ENCODE data around the gene TEDC2. TPM values are rescaled to one million over a fixed set of nuclear protein-coding genes. Genes with fewer than 3 reads are reported as not detected.
"Not testable (repeated sequence)": the region's sequence is repeated elsewhere in the genome, so short reads cannot be mapped to it uniquely, and the experiment has no call there.

TEDC2 gene
- total RNA-seq, 1 donor from 2014 or later: 1.5 TPM

GRCh38 chr16:2438121-2438520 is 21.8 kb upstream of the TEDC2 start:
- DNase-seq (ENCODE audit: low spot score): no peak

GRCh38 chr16:2439598-2439997 is 20.3 kb upstream of the TEDC2 start:
- DNase-seq (ENCODE audit: low spot score): no peak

GRCh38 chr16:2441143-2441804 is 18.6 kb upstream of the TEDC2 start:
- not testable (repeated sequence) for DNase-seq (ENCODE audit: low spot score)

- DNase-seq (ENCODE audit: low spot score): no peak
These were observed 16.4 kb upstream of the TEDC2 start for GRCh38 chr16:2443555-2443954.

GRCh38 chr16:2447920-2448583 is 11.9 kb upstream of the TEDC2 start:
- DNase-seq (ENCODE audit: low spot score): no peak

GRCh38 chr16:2449118-2449517 is 10.8 kb upstream of the TEDC2 start:
- DNase-seq (ENCODE audit: low spot score): no peak

- DNase-seq (ENCODE audit: low spot score): no peak
These were observed 9.4 kb upstream of the TEDC2 start for GRCh38 chr16:2450535-2450934.

- DNase-seq (ENCODE audit: low spot score): no peak
These were observed 8.9 kb upstream of the TEDC2 start for GRCh38 chr16:2450975-2451381.

- DNase-seq (ENCODE audit: low spot score): no peak
These were observed 8.0 kb upstream of the TEDC2 start for GRCh38 chr16:2451851-2452320.

- no peak for DNase-seq (ENCODE audit: low spot score)
These were observed 7.3 kb upstream of the TEDC2 start for GRCh38 chr16:2452650-2453049.

GRCh38 chr16:2455081-2455845 is 4.6 kb upstream of the TEDC2 start:
- DNase-seq (ENCODE audit: low spot score): no peak

GRCh38 chr16:2456551-2457153 is 3.3 kb upstream of the TEDC2 start:
- no peak for DNase-seq (ENCODE audit: low spot score)

GRCh38 chr16:2457267-2457666 is 2.6 kb upstream of the TEDC2 start:
- DNase-seq (ENCODE audit: low spot score): no peak

GRCh38 chr16:2457946-2458345 is 2.0 kb upstream of the TEDC2 start:
- no peak for DNase-seq (ENCODE audit: low spot score)

GRCh38 chr16:2458887-2459646 is 842 bp upstream of the TEDC2 start:
- DNase-seq (ENCODE audit: low spot score): no peak

GRCh38 chr16:2460391-2460713 is 443 bp downstream of the TEDC2 start:
- no peak for DNase-seq (ENCODE audit: low spot score)

- DNase-seq (ENCODE audit: low spot score): no peak
These were observed 1.0 kb downstream of the TEDC2 start for GRCh38 chr16:2460916-2461315.

GRCh38 chr16:2462031-2462866 is 2.3 kb downstream of the TEDC2 start:
- no peak for DNase-seq (ENCODE audit: low spot score)

GRCh38 chr16:2464333-2464732 is 4.4 kb downstream of the TEDC2 start:
- no peak for DNase-seq (ENCODE audit: low spot score)

GRCh38 chr16:2465653-2466415 is 5.9 kb downstream of the TEDC2 start:
- no peak for DNase-seq (ENCODE audit: low spot score)
